Measurements from ENCODE around the gene TMTC2. TPM values are rescaled to one million over a fixed set of nuclear protein-coding genes. Genes with fewer than 3 reads are reported as not detected.

The TMTC2 gene
- total RNA-seq, 1 donor from 2014 or later, result 37.9 TPM

DNA sequence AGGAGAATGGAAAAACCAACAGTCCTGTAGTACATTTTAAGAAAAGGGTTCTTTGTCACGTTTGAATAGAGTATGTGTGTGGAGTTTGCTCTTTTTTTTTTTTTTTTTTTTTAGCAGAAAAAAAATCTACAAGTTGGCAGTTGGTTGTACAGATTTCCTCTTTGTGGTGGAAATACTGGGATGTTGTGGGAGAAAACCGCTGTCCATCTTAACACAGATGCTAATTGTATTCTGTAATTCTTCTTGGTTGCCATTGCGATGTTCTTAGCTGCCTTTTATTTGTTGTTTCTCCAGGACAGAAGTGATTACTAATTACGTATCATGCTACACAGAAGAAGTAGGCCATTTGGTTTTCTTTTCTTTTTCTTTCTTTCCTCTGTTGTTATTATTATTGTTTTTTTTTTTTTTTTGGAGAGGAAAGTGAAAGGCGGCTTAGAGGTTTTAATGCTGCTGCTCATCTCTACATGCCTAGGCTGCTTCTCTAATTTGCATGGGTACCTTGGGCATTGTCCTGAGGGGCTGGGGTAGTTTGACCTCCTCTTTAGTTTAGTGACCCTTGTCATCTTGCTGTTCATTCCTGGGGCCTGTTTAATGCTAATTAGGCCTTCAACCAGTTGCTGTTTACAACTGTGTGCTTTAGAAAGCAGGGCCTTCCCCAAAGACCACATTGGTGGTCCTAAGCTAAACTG, 94.7 kb downstream of the TMTC2 start:
- no peak for DNase-seq
- no peak for ATAC-seq
- intact Hi-C loops (cut with DNase I), result no loop called here

DNA sequence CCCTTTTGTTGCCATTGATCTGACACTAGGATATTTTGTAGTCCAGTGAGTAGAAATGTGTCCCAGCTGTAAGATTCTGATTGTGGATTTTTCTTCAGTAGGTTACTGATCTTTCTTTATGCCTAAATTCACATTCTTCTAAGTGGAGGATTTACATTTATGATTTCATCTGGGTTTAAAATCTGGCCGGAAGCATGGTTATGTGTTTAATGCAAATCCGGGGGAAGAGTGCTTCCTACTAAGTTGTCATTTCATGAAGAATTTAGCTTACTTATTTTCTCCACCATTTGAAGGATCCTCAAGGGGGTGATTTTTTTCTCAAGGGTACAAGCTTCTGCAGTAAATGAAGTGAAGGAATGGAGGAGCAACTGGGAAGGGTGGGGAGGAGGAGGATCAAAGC, 96.7 kb downstream of the TMTC2 start:
- intact Hi-C loops (cut with DNase I), result no loop called here
- no peak overlapping the region for H3K27ac ChIP-seq
- TF ChIP-seq, protein P1, sequence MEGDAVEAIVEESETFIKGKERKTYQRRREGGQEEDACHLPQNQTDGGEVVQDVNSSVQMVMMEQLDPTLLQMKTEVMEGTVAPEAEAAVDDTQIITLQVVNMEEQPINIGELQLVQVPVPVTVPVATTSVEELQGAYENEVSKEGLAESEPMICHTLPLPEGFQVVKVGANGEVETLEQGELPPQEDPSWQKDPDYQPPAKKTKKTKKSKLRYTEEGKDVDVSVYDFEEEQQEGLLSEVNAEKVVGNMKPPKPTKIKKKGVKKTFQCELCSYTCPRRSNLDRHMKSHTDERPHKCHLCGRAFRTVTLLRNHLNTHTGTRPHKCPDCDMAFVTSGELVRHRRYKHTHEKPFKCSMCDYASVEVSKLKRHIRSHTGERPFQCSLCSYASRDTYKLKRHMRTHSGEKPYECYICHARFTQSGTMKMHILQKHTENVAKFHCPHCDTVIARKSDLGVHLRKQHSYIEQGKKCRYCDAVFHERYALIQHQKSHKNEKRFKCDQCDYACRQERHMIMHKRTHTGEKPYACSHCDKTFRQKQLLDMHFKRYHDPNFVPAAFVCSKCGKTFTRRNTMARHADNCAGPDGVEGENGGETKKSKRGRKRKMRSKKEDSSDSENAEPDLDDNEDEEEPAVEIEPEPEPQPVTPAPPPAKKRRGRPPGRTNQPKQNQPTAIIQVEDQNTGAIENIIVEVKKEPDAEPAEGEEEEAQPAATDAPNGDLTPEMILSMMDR (IDR thresholded peaks at IDR 0.05), result no peak
- no peaks in the 10 kb centered on the region for H3K9me3 ChIP-seq
- ATAC-seq (no peak), DNase-seq (no peak)
- H3K4me1 ChIP-seq, result no peaks in the 10 kb centered on the region
- no peak overlapping the region for H3K4me3 ChIP-seq
- no peaks in the 10 kb centered on the region for H3K36me3 ChIP-seq
- H3K27me3 ChIP-seq, result no peaks in the 10 kb centered on the region

More for the DNA sequence above, 94.7 kb downstream of the TMTC2 start:
- Histone ChIP-seq H3K27ac (no peak overlapping the region), H3K36me3 (no peaks in the 10 kb centered on the region), H3K27me3 (no peaks in the 10 kb centered on the region), H3K4me3 (no peak overlapping the region), H3K9me3 (no peaks in the 10 kb centered on the region), H3K4me1 (no peaks in the 10 kb centered on the region)
- TF ChIP-seq, protein P1 (IDR thresholded peaks at IDR 0.05), result no peak

DNA sequence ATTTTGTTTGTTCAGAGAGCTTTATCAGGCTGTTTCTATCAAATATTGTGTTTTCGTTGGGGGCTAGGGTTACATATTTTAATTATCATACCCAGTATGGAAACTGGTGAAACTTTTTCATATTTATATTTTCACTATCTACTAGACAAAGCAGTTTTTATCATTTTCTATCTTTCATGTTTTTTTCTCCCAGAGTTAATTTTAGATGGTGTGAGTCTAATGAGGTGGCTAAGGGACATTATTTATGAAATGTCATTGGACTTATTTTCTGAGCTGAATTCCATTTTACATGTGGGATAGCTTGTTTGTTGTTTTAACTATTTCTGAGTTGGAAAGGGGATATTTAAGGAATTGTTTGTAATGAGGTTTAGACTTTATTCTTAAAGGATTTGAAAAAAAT, 100.3 kb downstream of the TMTC2 start:
- Histone ChIP-seq H3K27ac (no peak overlapping the region), H3K36me3 (no peaks in the 10 kb centered on the region), H3K9me3 (no peaks in the 10 kb centered on the region), H3K4me1 (no peaks in the 10 kb centered on the region), H3K4me3 (no peak overlapping the region), H3K27me3 (no peaks in the 10 kb centered on the region)
- TF ChIP-seq, protein P1 (IDR thresholded peaks at IDR 0.05), result no peak
- ATAC-seq (no peak), DNase-seq (no peak)
- intact Hi-C loops (cut with DNase I), result no loop called here

DNA sequence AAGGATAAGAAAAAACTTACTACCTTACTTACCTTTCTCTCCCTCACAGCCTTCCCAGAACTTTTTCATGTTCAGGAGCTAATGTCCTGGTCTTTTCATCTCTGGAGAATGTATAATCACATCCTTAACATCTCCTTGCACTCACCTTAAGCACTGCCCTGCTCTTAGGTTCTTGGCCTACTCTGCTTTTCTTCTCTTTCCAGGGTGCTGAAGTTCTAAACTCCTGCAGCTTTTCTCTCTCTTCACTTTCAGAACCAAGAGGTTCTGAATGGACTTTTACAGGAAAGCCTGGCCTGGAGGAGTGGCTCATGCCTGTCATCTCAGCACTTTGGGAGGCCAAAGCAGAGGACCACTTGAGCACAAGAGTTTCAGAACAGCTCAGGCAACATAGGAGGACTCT, 101.9 kb downstream of the TMTC2 start:
- H3K4me3 ChIP-seq, result no peak overlapping the region
- H3K36me3 ChIP-seq, result no peaks in the 10 kb centered on the region
- no peaks in the 10 kb centered on the region for H3K4me1 ChIP-seq
- H3K9me3 ChIP-seq, result no peaks in the 10 kb centered on the region
- TF ChIP-seq, protein P1 (IDR thresholded peaks at IDR 0.05), result no peak
- intact Hi-C loops (cut with DNase I), result no loop called here
- DNase-seq (no peak), ATAC-seq (no peak)
- H3K27me3 ChIP-seq, result no peaks in the 10 kb centered on the region
- no peak overlapping the region for H3K27ac ChIP-seq

DNA sequence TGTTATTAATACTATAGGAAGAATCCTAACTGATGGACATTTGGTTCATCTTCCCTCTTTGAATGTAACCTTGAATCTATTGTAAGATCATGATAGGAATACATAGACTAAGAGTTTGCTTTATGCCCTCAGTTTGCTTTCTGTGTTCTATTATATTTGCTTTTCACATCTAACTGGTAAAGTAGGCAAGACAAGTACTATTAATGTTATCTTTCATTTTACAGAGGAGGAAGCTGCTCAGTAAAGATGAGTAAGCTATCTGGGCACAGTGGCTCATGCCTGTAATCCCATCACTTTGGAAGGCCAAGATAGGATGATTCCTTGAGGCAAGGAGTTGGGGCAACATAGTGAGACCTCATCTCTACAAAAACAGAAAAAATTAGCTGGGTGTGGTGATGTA, 103.0 kb downstream of the TMTC2 start:
- H3K27ac ChIP-seq, result no peak overlapping the region
- TF ChIP-seq, protein P1 (IDR thresholded peaks at IDR 0.05), result no peak
- no peaks in the 10 kb centered on the region for H3K27me3 ChIP-seq
- no peak for ATAC-seq
- DNase-seq, result no peak
- H3K4me3 ChIP-seq, result no peak overlapping the region
- no peaks in the 10 kb centered on the region for H3K4me1 ChIP-seq
- no peaks in the 10 kb centered on the region for H3K36me3 ChIP-seq
- intact Hi-C loops (cut with DNase I), result no loop called here
- H3K9me3 ChIP-seq, result no peaks in the 10 kb centered on the region

Data from upper lobe of right lung (tissue), 1 donor.